Measurements from ENCODE around the gene MYO3B. TPM values are rescaled to one million over a fixed set of nuclear protein-coding genes. Genes with fewer than 3 reads are reported as not detected.

The MYO3B gene
- total RNA-seq, 1 experiment from 2014 or later: 0.63 TPM

DNA sequence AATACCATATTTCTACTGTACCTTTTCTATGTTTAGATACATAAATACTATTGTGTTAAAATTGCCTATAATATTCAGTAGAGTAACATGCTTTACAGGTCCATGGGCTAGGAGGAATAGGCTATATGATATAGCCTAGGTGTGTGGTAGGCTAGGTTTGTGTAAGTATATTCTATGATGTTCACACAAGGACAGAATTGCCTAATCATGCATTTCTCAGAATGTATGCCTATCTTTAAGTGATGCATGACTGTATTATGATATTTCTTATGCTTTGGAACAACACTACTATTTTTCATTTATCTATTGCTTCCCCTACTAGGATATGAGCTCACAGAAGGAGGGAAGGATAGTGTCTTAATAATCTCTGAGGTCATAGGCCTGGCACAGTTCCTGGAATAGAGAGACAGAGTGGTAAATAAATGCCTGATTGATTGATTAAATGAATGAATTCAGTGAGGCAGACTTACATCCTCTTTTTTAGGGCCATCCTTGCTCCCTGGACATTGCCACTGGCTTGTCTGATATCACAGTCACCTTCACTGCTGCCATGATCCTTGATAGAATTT is 121.0 kb downstream of the MYO3B start:
- Histone ChIP-seq H3T11ph (ENCODE audit: low read length) (no peak overlapping the region), H2BK5ac (ENCODE audit: insufficient read length, low read length) (no peak overlapping the region), H3K79me2 (ENCODE audit: insufficient read depth, low read length) (no peaks in the 10 kb centered on the region), H3K9me3 (ENCODE audit: control insufficient read depth, low read depth, low read length) (no peaks in the 10 kb centered on the region), H3K27ac (ENCODE audit: insufficient read length, low read depth, low read length) (no peak overlapping the region), H3K4me1 (ENCODE audit: insufficient read depth, low read length) (no peaks in the 10 kb centered on the region), H3K4me2 (ENCODE audit: insufficient read depth, insufficient read length, low read length) (no peak overlapping the region), H2BK120ac (ENCODE audit: low read depth, low read length, poor library complexity, severe bottlenecking) (no peak overlapping the region), H2BK15ac (ENCODE audit: low read depth, low read length) (no peak overlapping the region), H3K14ac (ENCODE audit: insufficient read depth, low read length) (no peak overlapping the region), H4K20me1 (ENCODE audit: control insufficient read depth, insufficient read depth, insufficient read length) (no peaks in the 10 kb centered on the region), H3K23ac (ENCODE audit: insufficient read length, low read depth, low read length) (no peak overlapping the region), H2BK12ac (ENCODE audit: insufficient read length, low read depth, low read length) (no peak overlapping the region), H4K91ac (ENCODE audit: insufficient read length, low read depth, low read length) (no peak overlapping the region), H3K9ac (ENCODE audit: extremely low read depth, insufficient read length, low read length) (no peak overlapping the region), H2AK5ac (ENCODE audit: insufficient read length, low read length) (no peak overlapping the region), H4K8ac (replicated peaks; ENCODE audit: insufficient read length, low read depth, low read length) (no peak overlapping the region), H2BK20ac (ENCODE audit: low read depth, low read length, poor library complexity, severe bottlenecking) (no peak overlapping the region), H4K5ac (ENCODE audit: insufficient read length, low read depth, low read length) (no peak overlapping the region), H3K18ac (ENCODE audit: insufficient read length, low read depth, low read length) (no peak overlapping the region), H2AFZ (ENCODE audit: low read length) (no peak overlapping the region), H3K79me1 (ENCODE audit: insufficient read depth, low read depth, low read length, poor library complexity, severe bottlenecking) (no peaks in the 10 kb centered on the region), H3K4ac (ENCODE audit: low read depth, low read length) (no peak overlapping the region), H3K56ac (ENCODE audit: insufficient read length, low read depth, low read length) (no peak overlapping the region), H3K23me2 (ENCODE audit: insufficient read length, low read depth, low read length, poor library complexity, severe bottlenecking) (no peaks in the 10 kb centered on the region), H3K27me3 (ENCODE audit: insufficient read depth, low read length) (no peaks in the 10 kb centered on the region)
- no peak overlapping the region for H3K27ac Mint-ChIP-seq
- no peaks in the 10 kb centered on the region for H3K36me3 Mint-ChIP-seq (ENCODE audit: insufficient read depth in 1 of 3, low read depth in 3 of 3)
- no peaks in the 10 kb centered on the region for H3K27me3 Mint-ChIP-seq (ENCODE audit: low read depth)
- H3K9me3 Mint-ChIP-seq: no peaks in the 10 kb centered on the region
- peaks cover 0 to 8% of the 10 kb centered on the region in 2 experiments; a peak in 2 of 4 replicates for H3K4me1 Mint-ChIP-seq
- DNase-seq: no peak
- TF ChIP-seq, protein P1, sequence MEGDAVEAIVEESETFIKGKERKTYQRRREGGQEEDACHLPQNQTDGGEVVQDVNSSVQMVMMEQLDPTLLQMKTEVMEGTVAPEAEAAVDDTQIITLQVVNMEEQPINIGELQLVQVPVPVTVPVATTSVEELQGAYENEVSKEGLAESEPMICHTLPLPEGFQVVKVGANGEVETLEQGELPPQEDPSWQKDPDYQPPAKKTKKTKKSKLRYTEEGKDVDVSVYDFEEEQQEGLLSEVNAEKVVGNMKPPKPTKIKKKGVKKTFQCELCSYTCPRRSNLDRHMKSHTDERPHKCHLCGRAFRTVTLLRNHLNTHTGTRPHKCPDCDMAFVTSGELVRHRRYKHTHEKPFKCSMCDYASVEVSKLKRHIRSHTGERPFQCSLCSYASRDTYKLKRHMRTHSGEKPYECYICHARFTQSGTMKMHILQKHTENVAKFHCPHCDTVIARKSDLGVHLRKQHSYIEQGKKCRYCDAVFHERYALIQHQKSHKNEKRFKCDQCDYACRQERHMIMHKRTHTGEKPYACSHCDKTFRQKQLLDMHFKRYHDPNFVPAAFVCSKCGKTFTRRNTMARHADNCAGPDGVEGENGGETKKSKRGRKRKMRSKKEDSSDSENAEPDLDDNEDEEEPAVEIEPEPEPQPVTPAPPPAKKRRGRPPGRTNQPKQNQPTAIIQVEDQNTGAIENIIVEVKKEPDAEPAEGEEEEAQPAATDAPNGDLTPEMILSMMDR (conservative IDR thresholded peaks at IDR 0.05): no peak
- H3K4me3 Mint-ChIP-seq: no peak overlapping the region

All from H9 (cell line).